Stomach (tissue), 9 donors: Measurements from ENCODE around the gene NOS1. TPM values are rescaled to one million over a fixed set of nuclear protein-coding genes. Genes with fewer than 3 reads are reported as not detected.

Experiments
- DNase-seq, 2 donors: peaks; one replicate each; pipeline versions ENCODE4 v3.0.0 to v3.0.0-alpha.2; 2013 to 2019
- H3K27ac ChIP-seq, 5 donors: fragments of 200-600 bp in 4 of 5; sonication (generic) in 4 of 5; one replicate each; pipeline ENCODE4 v1.5.1; 2013 to 2019; ENCODE audit warnings: mild to moderate bottlenecking in 1 of 5, moderate library complexity in 1 of 5
- H3K27me3 ChIP-seq, 3 donors: fragments of 200-600 bp; sonication (generic); one replicate each; pipeline ENCODE4 v1.5.1; 2017 to 2019; ENCODE audit warnings: mixed run types in 1 of 3
- H3K36me3 ChIP-seq, 4 donors: fragments of 200-600 bp; sonication (generic); 1 replicate in 3 of 4; 2 replicates in 1 of 4; pipeline ENCODE4 v1.5.1; 2016 to 2019
- H3K4me1 ChIP-seq, 4 donors: fragments of 200-600 bp; sonication (generic); one replicate each; pipeline ENCODE4 v1.5.1; 2016 to 2019
- H3K4me3 ChIP-seq, 4 donors: fragments of 200-600 bp; sonication (generic) in 3 of 4; one replicate each; pipeline ENCODE4 v1.5.1; 2016 to 2019; ENCODE audit warnings: mild to moderate bottlenecking in 1 of 4
- H3K9me3 ChIP-seq, 4 donors: fragments of 200-600 bp; sonication (generic); one replicate each; pipeline ENCODE4 v1.5.1; 2016 to 2019
- EP300 ChIP-seq: sonication (generic); formaldehyde crosslinking; IDR thresholded peaks from one replicate; pipeline ENCODE4 v1.6.1; 2017; ENCODE audit warnings: antibody characterized with exemption
- POLR2A ChIP-seq, 4 donors: fragments of 450-650 bp; IDR thresholded peaks; one replicate each; pipeline ENCODE4 v1.6.1; 2016; ENCODE audit warnings: antibody characterized with exemption in 4 of 4, control low read depth in 2 of 4, mild to moderate bottlenecking in 1 of 4, moderate library complexity in 1 of 4
- POLR2AphosphoS5 ChIP-seq, 3 donors: sonication (generic); formaldehyde crosslinking; IDR thresholded peaks; one replicate each; pipeline ENCODE4 v1.6.1; 2016; ENCODE audit warnings: antibody characterized with exemption in 3 of 3
- WGBS, 5 donors: extraction: QIAGEN DNeasy Blood & Tissue Kit in 3 of 5; methylation state at CpG; one replicate each; pipeline versions ENCODE4 v1.1.5 to v1.1.7; 2013 to 2018; 5-methylcytosine and 5-hydroxymethylcytosine counted together
- intact Hi-C: fragments of 100-400 bp; cut with DNase I; formaldehyde crosslinking; loops from one replicate; pipeline ENCODE4 v1.15.1; 2023; ENCODE audit warnings: low total_unique reads
- polyA plus RNA-seq, 3 donors: library from polyadenylated mRNA; stranded (reverse); fragments of 200-250 nt; gene quantifications; one replicate each; pipeline ENCODE4 v1.2.3, GENCODE V29; 2013
- total RNA-seq, 5 donors: library from RNA; depleted of rRNA; stranded (reverse); fragments of >200 nt; gene quantifications; one replicate each; pipeline versions ENCODE4 v1.1.0 to v1.2.3, GENCODE V29; 2014 to 2016
- TF ChIP-seq, protein P1 (sequence below), 7 experiments: fragments of 450-650 bp in 4 of 7; fragments of 200-600 bp in 3 of 7; sonication (generic) in 3 of 7; IDR thresholded peaks; one replicate each; pipeline ENCODE4 v1.5.1; 2016 to 2019; ENCODE audit warnings: antibody characterized with exemption in 7 of 7, control low read depth in 2 of 7, mild to moderate bottlenecking in 1 of 7
- donor health status: healthy with polysubstance abuse.
- donor health status: Bipolar disorder and iron deficiency.
- donor health status: healthy.

NOS1 gene
- total and polyA plus RNA-seq, 8 donors: 0.15 to 3.1 (median 0.29) TPM; not detected in 3

DNA sequence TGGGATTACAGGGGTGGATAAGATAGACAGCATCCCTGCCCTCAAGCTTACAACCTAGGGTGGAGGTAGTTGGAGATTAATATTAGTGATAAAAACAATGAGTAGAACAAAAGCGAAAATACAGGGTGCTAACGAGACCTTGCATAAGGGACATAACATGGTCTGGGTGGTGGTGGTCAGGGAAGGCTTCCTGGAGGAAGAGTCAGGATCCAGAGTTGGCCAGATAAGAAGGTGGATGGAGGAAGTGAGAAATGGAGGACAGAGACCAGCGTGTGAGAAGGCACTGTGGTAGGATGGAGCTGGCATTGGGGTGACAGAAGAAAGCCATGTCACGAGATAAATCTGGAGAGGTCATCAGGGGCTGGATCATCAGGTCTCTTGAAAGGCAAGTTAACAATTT is 19.2 kb downstream of the NOS1 start:
- intact Hi-C loops: no loop called here
- H3K27ac ChIP-seq: no peak overlapping the region
- no peaks in the 10 kb centered on the region for H3K4me1 ChIP-seq
- H3K4me3 ChIP-seq: no peak overlapping the region
- H3K27me3 ChIP-seq: peaks cover 0 to 14% (median 0%) of the 10 kb centered on the region in 3 donors
- 78 to 86% (median 85%) methylated on average over 4 of the region's 4 CpGs for WGBS, 5 donors
- TF ChIP-seq POLR2AphosphoS5 (IDR thresholded peaks at IDR 0.05) (no peak), EP300 (no peak), POLR2A (IDR thresholded peaks at IDR 0.05) (no peak)
- TF ChIP-seq, protein P1, sequence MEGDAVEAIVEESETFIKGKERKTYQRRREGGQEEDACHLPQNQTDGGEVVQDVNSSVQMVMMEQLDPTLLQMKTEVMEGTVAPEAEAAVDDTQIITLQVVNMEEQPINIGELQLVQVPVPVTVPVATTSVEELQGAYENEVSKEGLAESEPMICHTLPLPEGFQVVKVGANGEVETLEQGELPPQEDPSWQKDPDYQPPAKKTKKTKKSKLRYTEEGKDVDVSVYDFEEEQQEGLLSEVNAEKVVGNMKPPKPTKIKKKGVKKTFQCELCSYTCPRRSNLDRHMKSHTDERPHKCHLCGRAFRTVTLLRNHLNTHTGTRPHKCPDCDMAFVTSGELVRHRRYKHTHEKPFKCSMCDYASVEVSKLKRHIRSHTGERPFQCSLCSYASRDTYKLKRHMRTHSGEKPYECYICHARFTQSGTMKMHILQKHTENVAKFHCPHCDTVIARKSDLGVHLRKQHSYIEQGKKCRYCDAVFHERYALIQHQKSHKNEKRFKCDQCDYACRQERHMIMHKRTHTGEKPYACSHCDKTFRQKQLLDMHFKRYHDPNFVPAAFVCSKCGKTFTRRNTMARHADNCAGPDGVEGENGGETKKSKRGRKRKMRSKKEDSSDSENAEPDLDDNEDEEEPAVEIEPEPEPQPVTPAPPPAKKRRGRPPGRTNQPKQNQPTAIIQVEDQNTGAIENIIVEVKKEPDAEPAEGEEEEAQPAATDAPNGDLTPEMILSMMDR (IDR thresholded peaks at IDR 0.05): no peak
- peaks cover 0 to 9% (median 2%) of the 10 kb centered on the region in 4 donors for H3K9me3 ChIP-seq
- no peaks in the 10 kb centered on the region for H3K36me3 ChIP-seq
- no peak for DNase-seq

DNA sequence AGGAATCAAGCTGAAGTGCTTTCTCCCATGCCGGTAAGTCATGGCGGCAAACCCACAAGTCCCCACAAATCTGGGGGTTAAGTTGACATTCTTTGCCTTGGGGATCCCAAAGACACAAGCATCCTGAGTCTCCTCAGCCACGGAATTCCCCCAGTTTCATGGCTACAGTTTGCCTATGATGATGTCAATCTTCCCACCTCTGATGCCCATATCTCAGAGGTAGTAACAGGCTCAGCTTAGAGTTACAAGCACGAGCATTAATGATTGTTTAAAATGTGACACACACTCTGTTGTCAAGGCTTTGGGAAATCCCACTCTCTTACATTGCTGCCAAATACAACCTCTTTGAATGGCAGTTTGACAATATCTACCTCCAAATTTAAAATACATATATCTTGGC is 22.3 kb downstream of the NOS1 start:
- peaks cover 0 to 7% (median 2%) of the 10 kb centered on the region in 4 donors for H3K9me3 ChIP-seq
- peaks cover 0 to 7% (median 0%) of the 10 kb centered on the region in 4 donors for H3K4me1 ChIP-seq
- no peak for DNase-seq
- H3K4me3 ChIP-seq: no peak overlapping the region
- intact Hi-C loops: no loop called here
- no peak overlapping the region for H3K27ac ChIP-seq
- no peaks in the 10 kb centered on the region for H3K36me3 ChIP-seq
- 34 to 45% (median 41%) methylated on average over 3 to 4 of the region's 4 CpGs for WGBS, 5 donors
- H3K27me3 ChIP-seq: peaks cover 0 to 35% (median 2%) of the 10 kb centered on the region in 3 donors
- TF ChIP-seq POLR2A (IDR thresholded peaks at IDR 0.05) (no peak), POLR2AphosphoS5 (IDR thresholded peaks at IDR 0.05) (no peak), EP300 (no peak)
- TF ChIP-seq, protein P1 (IDR thresholded peaks at IDR 0.05): no peak

DNA sequence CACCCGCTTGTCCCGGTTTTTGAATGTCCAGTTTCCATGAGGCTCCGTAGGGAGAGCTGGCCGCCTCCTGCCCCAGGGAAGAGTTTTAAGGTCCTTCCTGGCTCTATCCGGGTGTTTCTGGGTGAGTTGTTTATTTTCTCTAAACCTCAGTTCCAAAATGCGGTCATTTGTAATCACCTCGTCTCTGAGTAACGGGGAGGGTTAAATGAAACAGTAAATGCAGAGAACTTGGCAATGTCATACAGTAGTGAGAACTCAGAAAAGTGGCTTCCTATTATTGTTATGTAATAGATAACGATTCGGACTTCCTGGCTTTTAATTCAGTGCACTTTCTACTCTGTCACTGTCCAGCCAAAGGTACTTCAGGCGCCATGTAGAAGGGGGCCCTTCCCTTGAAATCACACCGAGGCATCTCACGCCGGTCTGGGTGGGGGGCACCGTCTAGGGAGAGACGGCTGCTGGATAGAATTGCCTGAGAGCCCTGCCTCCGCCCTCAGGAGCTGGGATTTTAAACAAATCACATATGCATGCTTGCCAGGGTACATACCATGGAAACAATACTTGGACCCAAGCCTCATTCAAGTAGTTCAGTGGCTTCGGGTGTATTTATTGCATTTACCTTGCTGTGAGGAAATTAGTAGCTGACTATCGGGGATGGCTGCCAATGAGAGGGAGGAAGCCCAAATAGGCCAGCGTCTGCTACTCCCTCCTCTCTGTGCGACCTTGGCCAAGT is 26.4 kb downstream of the NOS1 start:
- WGBS, 5 donors: 37 to 56% (median 39%) methylated on average over 21 of the region's 21 CpGs
- no peak overlapping the region for H3K4me3 ChIP-seq

GRCh38 chr12:117334051-117334450 is 27.4 kb downstream of the NOS1 start:
- no peak for DNase-seq
- 30 to 43% (median 34%) methylated on average over 3 of the region's 3 CpGs for WGBS, 5 donors
- Histone ChIP-seq H3K4me1 (peaks cover 0 to 9% (median 3%) of the 10 kb centered on the region in 4 donors), H3K4me3 (no peak overlapping the region), H3K27me3 (peaks cover 0 to 59% (median 12%) of the 10 kb centered on the region in 3 donors), H3K27ac (no peak overlapping the region), H3K36me3 (no peaks in the 10 kb centered on the region), H3K9me3 (no peaks in the 10 kb centered on the region)
- no peak for TF ChIP-seq EP300
- no peak for TF ChIP-seq POLR2AphosphoS5 (IDR thresholded peaks at IDR 0.05)
- TF ChIP-seq, protein P1 (IDR thresholded peaks at IDR 0.05): no peak
- TF ChIP-seq POLR2A (IDR thresholded peaks at IDR 0.05): no peak
- intact Hi-C loops: no loop called here

More for the DNA sequence above, 26.4 kb downstream of the NOS1 start:
- intact Hi-C loops: no loop called here
- TF ChIP-seq, protein P1 (IDR thresholded peaks at IDR 0.05): no peak
- TF ChIP-seq POLR2A (IDR thresholded peaks at IDR 0.05) (no peak), POLR2AphosphoS5 (IDR thresholded peaks at IDR 0.05) (no peak), EP300 (no peak)
- Histone ChIP-seq H3K27me3 (peaks cover 0 to 49% (median 12%) of the 10 kb centered on the region in 3 donors), H3K4me1 (peaks cover 0 to 9% (median 3%) of the 10 kb centered on the region in 4 donors), H3K27ac (no peak overlapping the region), H3K9me3 (no peaks in the 10 kb centered on the region), H3K36me3 (no peaks in the 10 kb centered on the region)
- DNase-seq: peak in 1 of 2 donors; percentile 6
